Ovary (tissue), 9 donors: ENCODE data around the gene ZNF207. TPM values are rescaled to one million over a fixed set of nuclear protein-coding genes. Genes with fewer than 3 reads are reported as not detected.
A peak's percentile ranks its signal among the peaks of the same experiment; 100 is the strongest.

ENCODE experiments used
- DNase-seq, 5 donors: peaks; one replicate each; pipeline ENCODE4 v3.0.0-alpha.2; 2019 to 2020
- H3K27ac ChIP-seq, 2 donors: fragments of 200-600 bp; one replicate each; pipeline versions ENCODE4 v1.5.1 to v1.8.0; 2019 to 2022
- H3K27me3 ChIP-seq: fragments of 200-600 bp; one replicate; pipeline ENCODE4 v1.8.0; 2022
- H3K36me3 ChIP-seq: fragments of 200-600 bp; sonication (generic); one replicate; pipeline ENCODE4 v1.5.1; 2019
- H3K4me1 ChIP-seq: one replicate; pipeline ENCODE4 v1.8.1; 2013; ENCODE audit warnings: mild to moderate bottlenecking, moderate library complexity; ENCODE audit not compliant: insufficient read depth
- H3K4me3 ChIP-seq: fragments of 200-600 bp; sonication (generic); one replicate; pipeline ENCODE4 v1.5.1; 2017
- H3K9me3 ChIP-seq, 2 donors: fragments of 200-600 bp in 1 of 2; sonication (generic) in 1 of 2; one replicate each; pipeline versions ENCODE4 v1.5.1 to v1.8.1; 2013 to 2019; ENCODE audit warnings: mild to moderate bottlenecking in 1 of 2, moderate library complexity in 1 of 2
- EP300 ChIP-seq: sonication (generic); formaldehyde crosslinking; IDR thresholded peaks from one replicate; pipeline ENCODE4 v1.6.1; 2017; ENCODE audit warnings: antibody characterized with exemption
- POLR2A ChIP-seq: fragments of 450-650 bp; IDR thresholded peaks from one replicate; pipeline ENCODE4 v1.6.1; 2017; ENCODE audit warnings: antibody characterized with exemption, mild to moderate bottlenecking, moderate library complexity
- WGBS, 3 donors: extraction: QIAGEN DNeasy Blood & Tissue Kit in 1 of 3; methylation state at CpG; one replicate each; pipeline versions ENCODE4 v1.1.5 to v1.1.7; 2013 to 2017; 5-methylcytosine and 5-hydroxymethylcytosine counted together
- intact Hi-C, 4 donors: fragments of 100-400 bp; cut with DNase I; formaldehyde crosslinking; loops; one replicate each; pipeline versions ENCODE4 v1.11.0 to v1.15.1; 2022 to 2023
- polyA plus RNA-seq, 2 donors: library from polyadenylated mRNA; stranded (reverse); fragments of 200-250 nt in 1 of 2; fragments of 350-450 nt in 1 of 2; fragmentation: Illumina TruSeq in 1 of 2; extraction: RNeasy Lipid Tissue Mini Kit (QIAGEN cat#74804) in 1 of 2; gene quantifications; one replicate each; pipeline ENCODE4 v1.2.3, GENCODE V29; 2013 to 2014
- total RNA-seq, 7 donors: library from RNA; depleted of rRNA in 2 of 7; stranded (reverse); fragments of >200 nt in 2 of 7; fragmentation: NEBNext Ultra II Directional in 3 of 7; extraction: Animal tissue kit (Norgen Biotek cat#: 25700) in 3 of 7; gene quantifications; one replicate each; pipeline versions ENCODE4 v1.1.0 to v1.2.4, GENCODE V29; 2016 to 2023
- TF ChIP-seq, protein P1 (sequence below), 3 donors: fragments of 450-650 bp in 2 of 3; fragments of 200-600 bp in 1 of 3; IDR thresholded peaks; one replicate each; pipeline versions ENCODE4 v1.5.1 to v1.8.0; 2016 to 2022; ENCODE audit warnings: antibody characterized with exemption in 3 of 3, mild to moderate bottlenecking in 1 of 3
- donor health status: DM: no; HTN: no; CAD: no; lungs with moderate emphysema.
- donor health status: DM: no; HTN: no; CAD: no.
- donor health status: Bipolar disorder and iron deficiency.
- donor health status: DM: yes; HTN: yes; CAD: no.
- donor health status: DM: no; HTN: no; CAD: no.
- donor health status: DM: yes; HTN: yes; CAD: no.

The ZNF207 gene
- total and polyA plus RNA-seq, 9 donors, result 67.0 to 157 (median 136) TPM

GRCh38 chr17:32305049-32305448, 44.9 kb upstream of the ZNF207 start:
- H3K27ac ChIP-seq, result no peak overlapping the region
- intact Hi-C loops, result no loop called here
- no peaks in the 10 kb centered on the region for H3K27me3 ChIP-seq
- 76 to 82% (median 81%) methylated on average over 9 of the region's 9 CpGs for WGBS, 3 donors
- H3K4me3 ChIP-seq, result no peak overlapping the region
- no peaks in the 10 kb centered on the region for H3K9me3 ChIP-seq
- TF ChIP-seq POLR2A (no peak), EP300 (no peak)
- TF ChIP-seq, protein P1, sequence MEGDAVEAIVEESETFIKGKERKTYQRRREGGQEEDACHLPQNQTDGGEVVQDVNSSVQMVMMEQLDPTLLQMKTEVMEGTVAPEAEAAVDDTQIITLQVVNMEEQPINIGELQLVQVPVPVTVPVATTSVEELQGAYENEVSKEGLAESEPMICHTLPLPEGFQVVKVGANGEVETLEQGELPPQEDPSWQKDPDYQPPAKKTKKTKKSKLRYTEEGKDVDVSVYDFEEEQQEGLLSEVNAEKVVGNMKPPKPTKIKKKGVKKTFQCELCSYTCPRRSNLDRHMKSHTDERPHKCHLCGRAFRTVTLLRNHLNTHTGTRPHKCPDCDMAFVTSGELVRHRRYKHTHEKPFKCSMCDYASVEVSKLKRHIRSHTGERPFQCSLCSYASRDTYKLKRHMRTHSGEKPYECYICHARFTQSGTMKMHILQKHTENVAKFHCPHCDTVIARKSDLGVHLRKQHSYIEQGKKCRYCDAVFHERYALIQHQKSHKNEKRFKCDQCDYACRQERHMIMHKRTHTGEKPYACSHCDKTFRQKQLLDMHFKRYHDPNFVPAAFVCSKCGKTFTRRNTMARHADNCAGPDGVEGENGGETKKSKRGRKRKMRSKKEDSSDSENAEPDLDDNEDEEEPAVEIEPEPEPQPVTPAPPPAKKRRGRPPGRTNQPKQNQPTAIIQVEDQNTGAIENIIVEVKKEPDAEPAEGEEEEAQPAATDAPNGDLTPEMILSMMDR (IDR thresholded peaks at IDR 0.05), result no peak
- no peaks in the 10 kb centered on the region for H3K36me3 ChIP-seq
- no peaks in the 10 kb centered on the region for H3K4me1 ChIP-seq
- no peak for DNase-seq

GRCh38 chr17:32307658-32308057, 42.3 kb upstream of the ZNF207 start:
- Histone ChIP-seq H3K27ac (no peak overlapping the region), H3K4me3 (no peak overlapping the region), H3K27me3 (no peaks in the 10 kb centered on the region), H3K36me3 (no peaks in the 10 kb centered on the region), H3K4me1 (no peaks in the 10 kb centered on the region), H3K9me3 (no peaks in the 10 kb centered on the region)
- no peak for TF ChIP-seq EP300
- TF ChIP-seq POLR2A, result no peak
- TF ChIP-seq, protein P1 (IDR thresholded peaks at IDR 0.05), result no peak
- intact Hi-C loops, result no loop called here
- WGBS, 3 donors, result 70 to 76% (median 72%) methylated on average over 4 of the region's 4 CpGs
- DNase-seq, result no peak

DNA sequence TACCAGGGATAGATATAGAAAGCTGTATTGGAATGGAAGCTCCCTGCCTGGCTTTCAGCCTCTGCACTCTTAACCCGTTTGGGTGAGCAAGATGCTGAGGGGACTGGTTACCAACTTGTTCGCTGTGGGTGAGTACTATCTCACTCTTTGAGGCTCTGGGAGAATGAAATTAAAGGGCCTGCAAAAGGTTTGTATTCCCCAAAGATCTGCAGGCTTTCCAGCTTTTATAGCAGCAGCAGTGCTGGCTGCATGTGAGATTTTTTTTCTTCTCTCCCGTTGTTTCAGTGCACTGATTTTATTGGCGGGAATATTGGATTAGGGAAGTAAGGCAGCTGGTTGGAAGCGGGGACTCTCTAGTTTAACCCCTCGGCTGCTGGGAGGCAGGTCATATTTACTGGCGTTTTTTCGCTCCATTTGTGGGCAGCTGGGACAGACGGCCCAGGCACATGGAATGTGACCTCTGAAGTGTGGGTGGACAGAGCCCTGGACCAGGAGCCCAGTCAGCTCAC, 38.9 kb upstream of the ZNF207 start:
- Histone ChIP-seq H3K4me3 (no peak overlapping the region), H3K36me3 (no peaks in the 10 kb centered on the region), H3K9me3 (no peaks in the 10 kb centered on the region), H3K27ac (peak overlapping the region in 1 of 2 donors; percentile 50), H3K27me3 (no peaks in the 10 kb centered on the region), H3K4me1 (no peaks in the 10 kb centered on the region)
- DNase-seq, result peak in 1 of 5 donors; percentile 32
- 3 to 7% (median 7%) methylated on average over 9 of the region's 9 CpGs for WGBS, 3 donors
- intact Hi-C loops, result loop anchor here in 1 of 4 donors (10.0 kb wide), 1 partner anchor 56 kb away; no protein-coding TSS in a partner anchor
- no peak for TF ChIP-seq POLR2A
- TF ChIP-seq, protein P1 (IDR thresholded peaks at IDR 0.05), result no peak
- TF ChIP-seq EP300, result no peak

DNA sequence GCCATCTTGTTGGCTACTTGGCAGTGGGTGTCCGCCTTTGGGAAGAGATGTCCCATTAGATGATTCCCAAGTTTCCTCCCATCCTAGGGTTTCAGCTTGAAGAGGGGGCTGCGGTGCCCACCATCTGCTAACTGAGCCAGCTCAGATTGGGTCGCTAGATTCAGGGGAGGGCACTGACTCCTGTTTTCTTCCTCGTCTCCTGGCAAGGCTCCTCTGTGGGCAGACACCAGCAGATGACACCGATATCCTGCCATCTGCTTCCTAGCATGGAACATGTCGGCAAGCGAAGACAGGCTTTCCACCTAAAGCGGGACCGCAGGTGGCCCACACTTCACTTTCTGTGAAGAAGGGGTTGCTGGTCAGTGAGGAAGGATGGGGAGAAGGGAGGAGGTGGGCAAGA, 35.3 kb upstream of the ZNF207 start:
- no peaks in the 10 kb centered on the region for H3K27me3 ChIP-seq
- TF ChIP-seq, protein P1 (IDR thresholded peaks at IDR 0.05), result no peak
- TF ChIP-seq POLR2A (no peak), EP300 (no peak)
- intact Hi-C loops, result loop anchor here in 2 of 4 donors (5.0 to 10.0 kb wide), 2 partner anchors 60 to 62 kb away; no protein-coding TSS in a partner anchor
- H3K9me3 ChIP-seq, result no peaks in the 10 kb centered on the region
- WGBS, 3 donors, result 86 to 94% (median 90%) methylated on average over 9 of the region's 9 CpGs
- H3K4me3 ChIP-seq, result no peak overlapping the region
- DNase-seq, result no peak
- no peak overlapping the region for H3K27ac ChIP-seq
- no peaks in the 10 kb centered on the region for H3K36me3 ChIP-seq
- H3K4me1 ChIP-seq, result no peaks in the 10 kb centered on the region
